Frontal cortex (tissue), 4 donors: ENCODE measurements around the gene GCK. TPM values are rescaled to one million over a fixed set of nuclear protein-coding genes. Genes with fewer than 3 reads are reported as not detected.
A peak's percentile ranks its signal among the peaks of the same experiment; 100 is the strongest.

Experiments
- DNase-seq, 2 donors: peaks; one replicate each; pipeline ENCODE4 v3.0.0; 2012; ENCODE audit warnings: low spot score in 2 of 2
- FAIRE-seq: peaks from 2 replicates; lab custom pipeline; 2012; peaks lifted over from hg19 to GRCh38; lab: Jason Lieb, UNC
- total RNA-seq: library from RNA; depleted of rRNA; stranded (reverse); fragments of >200 nt; gene quantifications from one replicate; pipeline ENCODE4 v1.2.3, GENCODE V29; 2014
- donor health status: control.
- donor health status: control.
- donor health status: control.

GCK gene
- total RNA-seq, 1 donor from 2014 or later, result 6.5 TPM

- no peak for FAIRE-seq
- no peak for DNase-seq
These were observed 76.8 kb downstream of the GCK start for GRCh38 chr7:44112231-44112996.

DNA sequence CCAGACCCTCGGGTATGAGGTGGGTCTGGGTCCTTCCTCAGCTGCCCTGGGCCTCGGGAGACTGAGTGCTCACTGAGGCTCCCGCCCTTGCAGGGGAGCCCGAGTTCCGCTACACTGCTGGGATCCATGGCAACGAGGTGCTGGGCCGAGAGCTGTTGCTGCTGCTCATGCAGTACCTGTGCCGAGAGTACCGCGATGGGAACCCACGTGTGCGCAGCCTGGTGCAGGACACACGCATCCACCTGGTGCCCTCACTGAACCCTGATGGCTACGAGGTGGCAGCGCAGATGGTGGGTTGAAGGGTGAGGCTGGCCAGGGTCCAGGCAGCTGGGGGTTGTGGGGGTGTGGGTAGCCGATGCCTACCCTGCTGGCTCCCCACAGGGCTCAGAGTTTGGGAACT lies 77.5 kb downstream of the GCK start:
- FAIRE-seq (no peak), DNase-seq (no peak)

GRCh38 chr7:44110719-44111635 lies 78.3 kb downstream of the GCK start:
- FAIRE-seq, result no peak
- DNase-seq, result no peak

DNA sequence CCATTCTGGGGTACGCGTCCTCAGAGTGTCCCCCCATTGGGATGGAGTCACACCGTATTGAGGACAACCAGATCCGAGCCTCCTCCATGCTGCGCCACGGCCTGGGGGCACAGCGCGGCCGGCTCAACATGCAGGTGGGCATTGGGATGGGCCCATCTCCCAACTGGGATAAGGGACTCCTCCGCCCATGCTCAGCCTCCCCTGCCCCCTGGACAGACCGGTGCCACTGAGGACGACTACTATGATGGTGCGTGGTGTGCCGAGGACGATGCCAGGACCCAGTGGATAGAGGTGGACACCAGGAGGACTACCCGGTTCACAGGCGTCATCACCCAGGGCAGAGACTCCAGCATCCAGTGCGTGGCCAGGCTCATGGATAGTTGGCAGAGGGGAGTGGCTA lies 79.2 kb downstream of the GCK start:
- DNase-seq (no peak), FAIRE-seq (no peak)

- FAIRE-seq (no peak), DNase-seq (no peak)
These were observed 80.2 kb downstream of the GCK start for GRCh38 chr7:44108768-44109750.

GRCh38 chr7:44107961-44108767 lies 81.1 kb downstream of the GCK start:
- no peak for DNase-seq
- no peak for FAIRE-seq

GRCh38 chr7:44107116-44107960 lies 81.9 kb downstream of the GCK start:
- no peak for DNase-seq
- FAIRE-seq, result no peak

DNA sequence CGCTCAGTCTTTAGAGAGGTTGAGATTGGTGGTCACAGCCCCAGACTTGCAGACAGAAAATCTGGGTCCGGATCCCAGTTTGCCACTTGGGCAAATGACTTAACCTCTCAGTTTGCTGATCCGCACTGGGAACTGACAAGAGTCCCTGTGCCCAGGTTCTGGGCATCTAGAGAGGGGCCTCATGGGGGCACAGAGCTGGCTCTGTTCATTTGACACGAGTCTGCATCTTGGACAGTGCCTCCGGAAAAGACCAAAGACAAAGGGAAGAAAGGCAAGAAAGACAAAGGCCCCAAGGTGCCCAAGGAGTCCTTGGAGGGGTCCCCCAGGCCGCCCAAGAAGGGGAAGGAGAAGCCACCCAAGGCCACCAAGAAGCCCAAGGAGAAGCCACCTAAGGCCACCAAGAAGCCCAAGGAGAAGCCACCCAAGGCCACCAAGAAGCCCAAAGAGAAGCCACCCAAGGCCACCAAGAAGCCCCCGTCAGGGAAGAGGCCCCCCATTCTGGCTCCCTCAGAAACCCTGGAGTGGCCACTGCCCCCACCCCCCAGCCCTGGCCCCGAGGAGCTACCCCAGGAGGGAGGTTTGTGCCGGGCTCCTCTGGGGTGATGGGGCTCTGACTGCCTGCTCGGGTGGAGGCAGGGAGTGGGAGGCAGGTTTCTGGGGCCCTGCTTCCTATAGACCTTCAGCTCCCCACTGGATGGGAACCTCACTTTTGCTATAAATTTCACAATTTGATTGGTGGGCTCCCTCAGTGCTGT lies 82.8 kb downstream of the GCK start:
- FAIRE-seq (no peak), DNase-seq (no peak)

- no peak for DNase-seq
- no peak for FAIRE-seq
These were observed 83.4 kb downstream of the GCK start for GRCh38 chr7:44105832-44106231.

DNA sequence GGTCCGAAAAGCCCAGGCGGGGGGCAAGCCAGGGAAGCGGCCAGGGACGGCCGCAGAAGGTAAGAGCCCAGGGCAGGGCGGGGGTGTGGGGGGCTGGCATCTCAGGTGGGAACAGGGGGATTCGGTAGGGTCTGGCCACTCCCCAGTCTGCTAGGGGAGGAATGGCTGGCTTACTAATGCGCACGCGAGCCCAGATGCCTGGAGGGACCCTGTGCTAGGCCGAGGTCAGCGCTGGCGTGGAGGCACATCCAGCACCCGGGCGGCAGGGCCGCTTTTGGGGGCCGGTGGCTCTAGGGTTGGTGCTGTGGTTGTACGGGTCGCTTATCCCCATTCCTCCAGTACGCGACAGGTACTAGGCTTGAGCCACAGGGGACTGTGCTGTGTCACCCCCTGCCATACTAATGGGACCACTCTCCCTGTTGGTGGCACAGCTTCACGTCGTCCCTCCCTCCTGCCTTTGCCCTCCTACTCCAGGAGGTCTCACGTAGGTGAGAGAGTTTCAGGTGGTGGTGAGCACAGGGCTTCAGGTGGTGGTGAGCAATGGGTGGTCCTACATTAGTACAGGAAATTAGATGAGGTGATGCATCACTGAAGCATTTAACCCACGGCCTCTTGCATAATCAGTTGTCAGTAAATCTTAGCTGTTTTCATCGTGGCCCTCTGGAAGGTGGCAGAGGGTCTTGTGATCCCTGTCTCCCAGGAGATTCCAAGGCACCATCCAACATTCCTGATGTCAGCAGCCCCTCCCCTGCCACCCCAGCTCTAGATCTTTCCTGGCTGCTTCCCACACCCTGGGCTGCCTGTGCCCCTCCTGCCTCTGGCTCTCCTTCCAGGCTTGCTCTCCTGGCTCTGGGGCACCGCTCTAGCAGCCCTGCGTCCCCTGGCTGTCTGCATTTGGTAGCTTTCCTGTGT lies 84.1 kb downstream of the GCK start:
- peak; percentile 62 to 66 for DNase-seq
- no peak for FAIRE-seq

DNA sequence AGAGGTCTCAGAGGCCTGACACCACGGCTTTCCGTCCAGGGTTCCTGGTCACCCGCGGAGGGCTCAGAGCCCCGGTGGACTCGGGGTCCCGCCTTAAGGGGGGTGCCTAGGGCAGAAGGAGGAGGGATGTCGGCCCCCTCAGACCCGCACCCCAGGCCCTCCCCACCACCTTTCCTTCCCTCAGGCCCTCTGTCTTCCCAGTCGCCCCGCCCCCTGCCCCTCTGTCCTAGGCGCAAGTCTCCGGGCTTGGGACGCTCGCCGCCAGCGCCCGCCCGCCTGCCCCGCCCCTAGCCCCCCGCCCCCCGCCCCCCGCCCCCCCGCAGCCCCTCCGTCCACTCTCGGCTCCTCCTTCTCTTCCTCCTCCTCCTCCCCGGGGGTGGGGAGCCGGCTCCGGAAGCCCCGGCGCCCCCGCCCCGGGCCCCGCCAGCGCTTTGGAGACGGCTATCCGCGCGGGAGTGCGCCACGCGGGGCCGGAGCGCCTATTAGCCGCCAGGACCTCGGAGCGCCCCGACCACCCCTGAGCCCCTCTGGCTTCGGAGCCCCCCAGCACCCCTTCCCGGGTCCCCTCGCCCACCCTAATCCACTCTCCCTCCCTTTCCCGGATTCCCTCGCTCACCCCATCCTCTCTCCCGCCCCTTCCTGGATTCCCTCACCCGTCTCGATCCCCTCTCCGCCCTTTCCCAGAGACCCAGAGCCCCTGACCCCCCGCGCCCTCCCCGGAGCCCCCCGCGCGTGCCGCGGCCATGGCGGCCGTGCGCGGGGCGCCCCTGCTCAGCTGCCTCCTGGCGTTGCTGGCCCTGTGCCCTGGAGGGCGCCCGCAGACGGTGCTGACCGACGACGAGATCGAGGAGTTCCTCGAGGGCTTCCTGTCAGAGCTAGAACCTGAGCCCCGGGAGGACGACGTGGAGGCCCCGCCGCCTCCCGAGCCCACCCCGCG lies 85.0 kb downstream of the GCK start, which contains the start of gene AEBP1:
Gene AEBP1, plus strand, starts transcription at position 423 of the 937 bp plus-strand sequence. Its CDS starts 321 bp downstream, at position 744.
- peak; percentile 55 to 71 for DNase-seq
- no peak for FAIRE-seq

DNA sequence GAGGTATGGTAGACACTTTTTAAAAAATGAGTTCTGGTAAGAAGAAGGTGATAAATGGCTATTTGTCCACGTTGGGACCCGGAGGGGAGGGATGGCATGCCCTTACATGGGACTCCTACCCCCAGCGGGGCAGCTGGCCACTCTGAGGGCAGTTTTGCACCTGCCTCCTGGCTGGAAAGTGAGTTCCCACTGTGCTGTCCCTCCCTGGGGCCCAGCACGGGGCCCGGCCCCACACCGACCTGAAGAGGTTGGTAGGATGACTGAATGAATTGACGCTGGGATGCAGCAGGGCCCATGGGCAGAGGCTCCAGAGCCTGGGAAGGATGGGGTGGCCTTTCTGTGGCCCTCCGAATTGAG lies 85.7 kb downstream of the GCK start:
- no peak for DNase-seq
- no peak for FAIRE-seq

GRCh38 chr7:44102846-44103565 lies 86.2 kb downstream of the GCK start:
- DNase-seq (no peak), FAIRE-seq (no peak)

- no peak for FAIRE-seq
These were observed 87.0 kb downstream of the GCK start for GRCh38 chr7:44101966-44102845.

More at GRCh38 chr7:44101966-44102845, 87.0 kb downstream of the GCK start:
- DNase-seq, result no peak
